Body of pancreas (tissue), 4 donors: ENCODE results near the gene DMGDH.

ENCODE experiments used
- CTCF ChIP-seq, 7 experiments: fragments of 450-650 bp in 4 of 7; fragments of 200-600 bp in 3 of 7; sonication (generic) in 3 of 7; IDR thresholded peaks; one replicate each; pipeline ENCODE4 v1.5.1; 2016 to 2019; ENCODE audit warnings: antibody characterized with exemption in 7 of 7
- POLR2A ChIP-seq, 3 donors: fragments of 450-650 bp; IDR thresholded peaks; one replicate each; pipeline ENCODE4 v1.6.1; 2016; ENCODE audit warnings: antibody characterized with exemption in 3 of 3, mild to moderate bottlenecking in 2 of 3

GRCh38 chr5:78959767-78960166 is 109.7 kb downstream of the DMGDH start:
- TF ChIP-seq CTCF (IDR thresholded peaks at IDR 0.05) = no peak
- TF ChIP-seq POLR2A (IDR thresholded peaks at IDR 0.05) = no peak
